GM03348 (cell line): ENCODE results near the gene ZNF282.

Experiments used
- DNase-seq: peaks from one replicate; pipeline ENCODE4 v3.0.0; 2012; ENCODE audit warnings: low spot score

The ZNF282 gene

DNA sequence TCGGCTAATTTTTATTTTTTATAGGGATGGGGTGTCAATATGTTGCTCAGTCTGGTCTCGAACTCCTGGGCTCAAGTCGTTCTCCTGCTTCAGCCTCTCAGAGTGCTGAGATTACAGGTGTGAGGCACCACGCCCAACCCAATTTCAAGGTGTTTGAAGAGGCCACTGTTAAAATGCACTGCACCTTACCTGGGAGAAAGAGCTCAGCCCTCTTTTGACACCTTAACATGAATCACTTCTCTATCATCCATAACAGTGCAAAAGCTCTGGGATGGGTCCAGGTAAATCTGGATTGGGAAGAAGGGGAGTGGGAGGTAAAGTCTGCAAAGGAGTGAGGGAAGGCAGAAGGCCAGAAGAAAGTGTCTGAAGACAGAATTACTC is 557 bp upstream of the ZNF282 start:
- DNase-seq, result no peak

DNA sequence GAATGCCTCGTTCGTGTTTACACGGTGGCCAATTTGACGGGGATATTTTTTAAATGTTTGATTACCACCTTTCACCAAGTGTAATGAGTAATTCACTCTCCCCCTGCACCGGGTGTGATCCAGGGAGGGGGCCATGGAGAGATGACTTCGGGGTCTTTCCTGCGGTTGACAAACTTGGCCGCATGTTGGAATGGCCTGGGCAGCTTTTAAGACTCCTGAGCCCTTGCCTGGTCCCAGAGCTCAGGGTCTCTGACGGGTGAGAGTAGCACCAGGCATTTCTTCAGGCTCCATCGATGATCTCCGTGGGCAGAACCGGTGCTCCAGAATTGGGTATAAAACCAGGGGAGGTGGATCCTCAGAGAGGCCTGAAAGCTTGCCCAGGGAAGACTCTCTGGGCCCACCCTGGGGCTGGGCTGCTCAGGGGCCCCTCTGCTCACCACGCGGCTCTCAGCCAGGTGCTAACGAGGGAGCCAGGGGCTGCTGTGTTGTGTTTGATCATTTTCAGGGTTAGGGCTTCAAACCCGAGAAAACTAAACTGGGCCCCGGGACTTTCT is 882 bp downstream of the ZNF282 start:
- peak; percentile 30 for DNase-seq

DNA sequence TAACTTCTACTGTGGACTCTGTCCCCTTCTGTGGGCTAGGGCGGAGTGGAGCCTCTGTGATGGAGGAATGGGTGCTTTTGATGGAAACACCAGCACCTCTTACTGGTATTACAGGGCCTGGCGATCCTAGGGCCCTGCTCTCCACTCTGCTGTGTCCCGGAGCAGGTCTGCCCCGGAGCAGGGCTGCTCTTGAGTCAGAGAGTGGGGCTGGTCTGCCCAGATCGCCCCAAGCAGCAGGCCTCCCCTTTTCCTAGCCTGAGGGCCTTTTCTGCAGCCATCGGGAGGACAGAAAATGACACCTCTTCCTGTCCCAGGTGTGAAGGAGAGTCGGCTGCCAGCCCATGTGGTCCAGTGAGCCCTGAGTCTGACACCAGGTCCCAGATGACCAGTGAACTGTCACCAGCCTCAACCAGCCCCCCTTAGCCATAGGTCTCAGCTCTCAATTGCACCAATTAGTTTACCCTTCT is 1.4 kb downstream of the ZNF282 start:
- peak; percentile 67 for DNase-seq

DNA sequence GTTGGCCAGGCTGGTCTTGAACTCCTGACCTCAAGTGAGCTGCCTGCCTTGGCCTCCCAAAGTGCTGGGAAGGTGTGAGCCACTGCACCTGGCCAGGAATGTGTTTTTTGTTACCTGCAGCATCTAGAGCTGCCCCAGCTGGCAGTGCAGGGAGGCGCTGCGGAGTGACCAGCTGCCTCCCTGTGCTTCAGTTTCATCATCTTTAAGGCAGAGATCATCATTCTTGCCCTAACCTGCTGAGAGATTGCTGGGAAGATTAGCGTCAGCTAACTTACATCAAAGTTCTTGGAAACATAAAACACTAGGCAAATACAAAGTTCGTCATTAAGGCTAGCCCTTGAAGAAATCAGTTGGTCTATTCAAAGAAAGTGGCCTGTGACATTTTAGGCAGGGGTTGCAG is 2.3 kb downstream of the ZNF282 start:
- DNase-seq, result no peak

DNA sequence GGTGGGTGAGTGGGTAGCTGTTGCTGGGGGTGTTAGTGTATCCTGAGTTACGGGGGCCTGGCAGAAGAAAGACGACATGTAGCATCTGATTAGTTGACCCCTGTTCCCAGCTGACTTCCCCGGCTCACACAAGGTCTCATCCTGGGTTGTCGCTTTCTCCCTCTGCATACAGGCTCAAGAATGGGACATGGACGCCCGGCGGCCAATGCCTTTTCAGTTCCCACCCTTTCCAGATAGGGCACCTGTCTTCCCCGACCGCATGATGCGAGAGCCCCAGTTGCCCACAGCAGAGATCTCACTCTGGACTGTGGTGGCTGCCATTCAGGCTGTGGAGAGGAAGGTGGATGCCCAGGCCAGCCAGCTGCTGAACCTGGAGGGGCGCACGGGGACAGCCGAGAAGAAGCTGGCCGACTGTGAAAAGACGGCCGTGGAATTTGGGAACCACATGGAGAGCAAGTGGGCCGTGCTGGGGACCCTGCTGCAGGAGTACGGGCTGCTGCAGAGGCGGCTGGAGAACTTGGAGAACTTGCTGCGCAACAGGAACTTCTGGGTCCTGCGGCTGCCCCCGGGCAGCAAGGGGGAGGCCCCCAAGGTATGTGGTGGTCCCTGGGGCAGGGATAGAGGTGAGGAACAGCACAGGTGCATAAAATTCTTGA is 2.9 kb downstream of the ZNF282 start:
- DNase-seq, result no peak

DNA sequence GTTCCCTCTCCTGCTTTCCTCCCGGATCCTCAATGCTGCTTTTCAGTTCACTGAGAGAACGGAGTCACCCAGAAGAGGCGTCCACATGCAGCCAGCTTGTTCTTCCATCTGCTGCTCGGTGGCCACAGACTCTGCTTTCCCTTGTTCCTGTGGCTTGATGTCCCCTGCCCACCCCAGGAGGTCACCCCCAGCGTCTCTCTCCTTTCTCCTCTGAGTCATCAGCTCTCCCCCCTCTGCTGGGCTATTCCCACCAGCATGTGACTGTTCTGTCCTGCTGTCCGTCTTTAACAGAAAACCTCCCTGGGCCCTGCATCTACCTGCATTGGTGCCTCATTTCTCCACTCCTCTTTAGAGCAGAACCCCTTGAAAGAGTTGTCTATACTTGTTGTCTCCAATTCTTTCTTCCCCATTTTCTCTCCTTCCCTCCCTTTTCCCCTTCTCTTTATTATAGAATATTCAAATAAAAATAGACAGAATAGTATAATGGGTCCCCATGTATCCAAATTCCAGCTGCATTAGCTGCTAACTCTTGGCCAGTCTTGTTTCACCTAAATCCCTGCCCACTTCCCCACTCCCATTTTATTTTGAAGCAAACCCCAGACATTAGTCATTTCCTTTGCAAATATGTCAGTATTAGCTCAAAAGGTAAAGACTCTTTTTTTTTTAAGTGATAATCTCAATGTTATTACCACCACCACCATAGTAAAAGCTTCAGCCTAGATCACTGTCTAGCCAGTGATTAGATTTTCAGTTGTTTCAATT is 4.1 kb downstream of the ZNF282 start:
- DNase-seq, result no peak

DNA sequence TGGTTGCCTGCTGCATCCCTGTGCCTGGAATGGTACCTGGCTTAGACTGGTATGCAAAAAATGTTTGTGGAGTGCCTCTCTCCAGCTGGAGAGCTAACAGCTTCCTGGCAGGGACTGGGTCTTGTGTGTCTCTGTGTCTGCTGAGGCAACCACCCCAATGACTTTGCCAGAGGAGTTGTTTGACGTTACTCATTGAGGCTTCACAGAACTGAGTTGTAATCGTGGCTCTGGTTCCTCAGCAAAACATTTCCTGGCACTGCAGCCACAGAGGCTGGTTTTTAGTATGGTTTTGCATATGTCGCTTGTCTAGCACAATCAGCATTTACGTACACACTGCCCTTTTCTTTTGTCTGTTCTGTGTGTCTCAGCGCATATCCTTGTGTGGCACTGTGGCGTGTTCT is 7.5 kb downstream of the ZNF282 start:
- peak; percentile 39 for DNase-seq

DNA sequence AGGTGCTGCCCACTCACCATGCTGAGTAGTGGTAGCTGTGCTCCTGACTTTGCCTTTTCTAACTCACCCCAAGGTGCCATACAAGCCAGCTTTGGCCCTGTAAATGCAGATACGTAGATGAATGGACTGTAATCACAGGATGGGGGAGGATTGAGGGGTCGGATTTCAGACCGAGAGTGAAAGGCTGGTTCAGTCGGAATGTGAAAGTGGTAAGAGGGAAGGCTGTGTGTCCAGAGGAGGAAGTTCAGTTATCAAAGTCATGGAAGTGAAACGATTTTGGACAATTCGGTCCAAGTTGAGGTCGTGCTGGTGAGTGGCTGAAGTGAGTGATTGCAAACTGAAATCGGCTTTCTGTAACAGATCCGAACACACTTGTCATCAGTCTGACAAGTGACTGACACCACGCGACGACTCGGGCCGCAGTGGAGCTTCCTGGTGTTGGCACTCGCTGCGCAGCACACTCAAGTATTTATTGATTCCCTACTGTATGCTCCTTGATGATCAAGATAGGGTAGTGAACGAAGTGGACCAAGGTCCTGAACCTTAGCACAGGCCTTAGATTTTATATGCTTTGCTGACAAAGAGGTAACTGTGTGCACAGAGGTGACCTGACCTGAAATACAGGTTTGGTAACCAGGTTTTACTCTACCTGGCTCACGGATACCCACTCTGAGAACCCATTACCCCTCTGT is 10.5 kb downstream of the ZNF282 start:
- no peak for DNase-seq

DNA sequence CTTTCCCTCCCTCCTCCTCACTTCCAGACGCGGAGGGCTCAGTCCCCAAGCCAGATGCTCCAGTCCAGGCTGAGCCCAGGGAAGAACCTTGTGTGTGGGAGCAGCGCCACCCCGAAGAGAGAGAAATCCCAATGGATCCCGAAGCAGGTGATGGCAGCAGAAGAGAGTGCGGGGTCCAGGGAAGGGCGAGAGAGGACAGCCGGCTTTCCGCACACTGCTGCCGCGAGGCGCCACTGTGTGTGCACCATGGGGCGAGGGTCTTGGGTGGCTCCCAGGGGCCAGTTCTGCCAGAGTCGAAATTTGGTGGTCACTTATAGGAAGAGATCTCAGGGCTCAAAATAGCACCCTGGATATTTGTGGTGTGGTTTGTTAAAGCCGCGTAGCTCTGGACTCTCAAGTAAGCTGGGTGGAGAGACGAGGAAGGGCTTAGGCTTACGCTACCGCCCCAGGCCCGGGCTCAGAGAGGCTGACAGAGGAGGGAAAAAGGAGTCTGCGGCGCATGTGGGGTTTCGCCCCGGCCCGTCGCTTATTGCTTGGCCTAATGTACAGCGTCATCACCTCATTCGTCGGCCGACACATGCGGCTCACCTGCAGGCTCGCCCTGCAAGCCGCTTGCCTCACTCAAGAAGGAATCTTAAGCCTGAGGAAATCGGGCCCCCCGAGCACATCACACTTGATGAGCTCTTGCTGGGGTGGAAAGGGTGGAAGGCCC is 12.1 kb downstream of the ZNF282 start:
- DNase-seq, result no peak

DNA sequence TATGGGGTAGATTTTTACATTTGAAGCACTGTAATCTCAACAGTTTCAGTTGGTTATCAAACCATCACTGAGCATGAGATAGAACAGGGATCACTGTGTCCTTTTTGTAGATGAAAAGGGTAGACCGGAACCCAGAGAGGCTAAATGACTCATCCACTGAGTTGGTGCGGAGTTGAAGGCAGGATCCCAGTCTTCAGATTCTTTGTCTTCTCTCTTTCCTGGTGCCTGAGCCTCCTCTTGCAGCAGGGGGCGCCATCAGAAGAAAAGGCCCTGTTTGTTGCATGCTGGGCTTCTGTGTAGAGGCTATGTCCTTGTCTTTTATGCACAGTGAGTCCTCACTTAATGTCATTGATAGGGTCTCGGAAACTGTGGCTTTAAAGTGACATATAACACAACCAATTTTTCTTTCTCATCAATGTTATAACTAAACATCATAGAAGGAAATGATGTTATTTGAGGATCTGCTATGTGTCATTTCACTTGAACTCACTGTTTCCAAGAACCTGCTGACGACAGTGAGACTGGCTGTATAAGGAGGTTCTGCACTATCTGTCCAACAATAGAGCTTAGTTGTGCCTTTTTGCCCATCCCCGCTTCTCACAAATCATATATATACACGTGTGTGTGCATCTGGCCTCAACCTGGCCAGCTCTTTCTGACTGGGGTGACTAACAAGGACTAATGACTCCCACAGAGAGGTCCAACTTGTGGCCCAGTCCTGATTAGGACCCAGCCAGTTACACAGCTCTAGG is 14.3 kb downstream of the ZNF282 start:
- peak; percentile 53 for DNase-seq

DNA sequence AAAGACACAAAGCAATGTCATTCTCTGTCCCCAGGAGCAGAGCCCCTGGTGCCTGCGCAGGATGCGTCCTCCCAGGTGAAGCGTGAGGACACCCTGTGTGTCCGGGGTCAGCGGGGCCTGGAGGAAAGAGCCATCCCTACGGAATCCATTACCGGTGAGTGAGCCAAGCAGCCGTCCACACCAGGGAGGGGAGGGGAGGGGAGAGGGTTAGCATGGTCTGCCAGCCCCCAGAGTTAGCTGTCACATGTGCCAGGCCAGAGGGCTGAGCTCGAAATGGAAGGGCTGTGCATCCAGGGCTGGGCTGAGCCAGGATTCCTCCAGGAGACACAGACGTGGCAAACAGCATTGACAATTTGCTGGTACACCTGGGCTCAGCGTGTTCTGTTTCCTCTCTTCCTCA is 15.2 kb downstream of the ZNF282 start:
- no peak for DNase-seq

DNA sequence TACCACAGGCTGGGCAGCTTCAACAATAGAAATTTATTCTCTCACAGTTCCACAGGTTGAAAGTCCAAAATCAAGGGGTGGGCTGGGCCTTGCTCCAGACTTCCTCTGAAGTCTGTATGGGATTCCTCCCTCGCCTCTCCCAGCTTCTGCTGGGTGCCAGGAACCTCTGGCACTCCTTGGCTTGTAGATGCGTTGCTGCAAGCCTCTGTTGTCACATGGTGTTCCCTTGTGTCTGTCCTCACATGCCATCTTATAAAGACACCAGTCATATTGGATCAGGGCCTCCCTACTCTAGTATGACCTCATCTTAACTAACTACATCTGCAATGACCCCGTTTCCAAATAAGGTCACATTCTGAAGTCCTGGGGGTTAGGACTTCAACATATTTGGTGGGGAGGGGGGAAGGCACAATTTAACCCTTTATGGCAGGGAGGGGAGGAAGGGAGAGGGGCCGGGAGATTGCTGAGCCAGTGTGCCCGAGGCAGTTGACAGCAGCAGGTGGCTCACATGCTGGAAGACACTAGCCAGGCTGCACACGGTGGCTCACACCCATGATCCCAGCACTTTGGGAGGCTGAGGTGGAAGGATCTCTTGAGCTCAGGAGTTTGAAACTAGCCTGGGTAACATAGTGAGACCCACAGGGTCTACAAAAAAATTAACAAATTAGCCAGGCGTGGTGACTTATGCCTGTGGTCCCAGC is 18.8 kb downstream of the ZNF282 start:
- no peak for DNase-seq

DNA sequence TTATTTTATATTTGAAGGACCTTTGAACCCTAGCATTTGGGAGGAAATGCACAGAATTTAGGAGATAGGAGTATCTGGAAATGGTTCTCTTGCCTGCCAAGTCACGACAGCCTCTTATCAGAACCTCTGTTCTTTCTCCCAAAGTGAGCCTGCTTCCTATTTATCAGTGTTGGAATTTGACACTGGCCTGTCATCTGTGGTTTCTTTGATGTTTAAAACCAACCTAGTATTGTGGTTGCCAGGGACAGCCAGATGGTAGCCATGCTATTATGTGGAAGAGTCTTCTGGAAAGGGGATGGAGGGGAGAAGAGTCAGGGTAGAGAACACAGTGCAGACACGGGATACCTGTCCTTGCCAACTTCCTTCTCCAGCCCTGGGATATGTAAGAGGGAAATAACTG is 21.1 kb downstream of the ZNF282 start:
- DNase-seq, result no peak

DNA sequence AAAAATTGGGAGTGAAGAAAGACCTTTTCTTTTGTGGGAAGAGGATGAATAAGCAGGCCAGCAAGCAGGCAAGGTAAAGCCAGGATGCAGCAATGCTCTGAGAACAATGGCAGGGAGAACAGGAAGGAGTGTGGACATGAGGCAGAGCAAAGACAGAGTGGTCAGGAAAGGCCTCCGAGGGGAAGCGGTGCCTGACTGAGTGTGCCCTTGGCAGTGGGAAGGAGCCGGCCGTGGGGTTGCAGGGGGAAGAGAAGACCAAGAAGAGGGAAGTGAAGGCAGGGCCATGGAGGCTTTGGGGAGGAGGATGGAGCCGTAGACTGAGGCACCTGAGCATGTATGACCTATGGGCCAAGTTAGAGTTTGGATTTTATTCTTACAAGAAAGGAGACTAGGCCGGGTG is 22.2 kb downstream of the ZNF282 start:
- no peak for DNase-seq

DNA sequence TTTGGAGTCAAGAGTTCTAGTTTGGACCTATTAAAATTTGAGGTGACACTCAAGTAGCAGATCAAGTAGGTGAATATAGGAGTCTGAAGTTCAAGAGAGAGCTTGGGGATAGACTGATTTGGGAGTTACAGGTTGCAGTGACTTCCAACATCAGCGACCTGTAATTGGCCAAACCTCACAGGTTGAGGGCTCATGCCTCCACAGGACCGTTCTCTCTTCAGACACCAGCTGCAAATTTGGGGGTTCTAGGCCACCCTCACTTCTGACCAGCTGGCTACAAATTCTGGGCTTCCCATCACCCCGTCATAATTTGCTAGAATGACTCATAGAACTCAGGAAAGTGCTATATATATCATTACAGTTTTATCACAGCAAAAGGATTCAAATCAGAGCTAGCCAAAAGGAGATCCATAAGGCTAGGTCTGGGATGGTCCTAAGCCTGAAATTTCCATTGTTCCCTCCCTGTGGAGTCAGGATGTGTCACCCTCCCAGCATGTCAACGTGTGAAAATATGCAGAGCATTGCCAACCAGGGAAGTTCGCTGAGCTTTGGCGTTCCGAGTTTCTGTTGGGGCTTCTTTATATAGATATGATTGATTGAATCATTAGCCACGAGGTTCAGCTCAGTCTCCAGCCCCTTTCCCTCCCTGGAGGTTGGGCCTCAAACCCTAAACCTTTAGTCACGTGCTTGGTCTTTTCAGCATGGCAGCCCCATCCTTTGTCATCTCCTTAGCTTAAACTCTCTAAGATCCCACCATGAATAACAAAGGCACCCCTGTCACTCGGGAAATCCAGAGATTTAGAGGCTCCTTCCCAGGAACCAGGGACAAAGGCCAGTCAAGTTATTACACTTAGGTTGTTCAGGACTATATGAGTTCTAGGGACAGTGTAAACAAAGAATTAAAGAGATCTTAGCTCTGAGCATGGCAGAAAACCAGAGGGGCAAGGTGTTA is 23.4 kb downstream of the ZNF282 start:
- DNase-seq, result no peak

DNA sequence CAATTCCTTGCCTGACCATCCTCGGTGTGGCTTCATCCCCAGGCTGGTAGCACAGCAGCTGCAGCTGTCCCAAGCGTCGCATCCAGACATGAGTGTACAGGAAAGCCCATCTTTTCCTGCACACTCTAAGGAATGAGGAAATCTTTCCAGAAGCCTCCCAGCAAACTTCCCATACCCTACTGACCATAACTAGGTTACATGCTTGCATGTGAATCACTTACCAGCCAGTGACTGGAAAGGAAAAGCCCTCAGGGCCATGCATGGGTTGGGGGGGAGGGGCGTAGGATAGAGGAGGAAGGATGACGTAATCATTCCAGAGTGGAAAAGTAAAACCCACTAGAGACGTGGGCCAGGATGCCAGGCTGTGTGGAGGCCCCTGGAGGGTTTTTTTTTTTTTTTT is 25.2 kb downstream of the ZNF282 start:
- peak; percentile 68 for DNase-seq

DNA sequence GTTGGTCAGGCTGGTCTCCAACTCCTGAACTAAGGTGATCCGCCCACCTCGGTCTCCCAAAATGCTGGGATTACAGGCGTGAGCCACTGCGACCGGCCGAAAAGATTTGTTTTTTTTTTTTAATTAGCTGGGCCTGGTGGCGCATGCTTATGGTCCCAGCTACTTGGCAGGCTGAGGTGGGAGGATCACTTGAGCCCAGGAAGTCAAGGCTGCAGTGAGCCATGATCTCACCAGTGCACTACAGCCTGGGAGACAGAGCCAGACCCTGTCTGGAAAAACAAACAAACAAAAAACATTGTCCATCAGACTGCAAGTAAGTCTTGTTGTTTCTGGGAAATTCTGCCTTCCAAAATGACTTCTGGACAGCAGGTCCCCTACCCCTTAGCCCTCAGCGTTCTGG is 27.8 kb downstream of the ZNF282 start:
- no peak for DNase-seq

DNA sequence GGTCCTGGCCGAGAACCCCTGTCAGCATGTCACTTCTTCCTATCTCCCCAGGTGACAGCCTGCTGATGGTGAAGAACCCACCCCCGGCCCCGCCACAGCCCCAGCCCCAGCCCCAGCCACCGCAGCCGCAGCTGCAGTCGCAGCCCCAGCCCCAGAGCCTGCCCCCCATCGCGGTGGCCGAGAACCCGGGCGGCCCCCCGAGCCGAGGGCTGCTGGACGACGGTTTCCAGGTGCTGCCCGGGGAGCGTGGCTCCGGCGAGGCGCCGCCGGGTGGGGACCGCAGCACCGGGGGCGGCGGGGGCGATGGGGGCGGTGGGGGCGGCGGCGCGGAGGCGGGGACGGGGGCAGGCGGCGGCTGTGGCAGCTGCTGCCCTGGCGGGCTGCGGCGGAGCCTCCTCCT is 28.4 kb downstream of the ZNF282 start:
- no peak for DNase-seq

DNA sequence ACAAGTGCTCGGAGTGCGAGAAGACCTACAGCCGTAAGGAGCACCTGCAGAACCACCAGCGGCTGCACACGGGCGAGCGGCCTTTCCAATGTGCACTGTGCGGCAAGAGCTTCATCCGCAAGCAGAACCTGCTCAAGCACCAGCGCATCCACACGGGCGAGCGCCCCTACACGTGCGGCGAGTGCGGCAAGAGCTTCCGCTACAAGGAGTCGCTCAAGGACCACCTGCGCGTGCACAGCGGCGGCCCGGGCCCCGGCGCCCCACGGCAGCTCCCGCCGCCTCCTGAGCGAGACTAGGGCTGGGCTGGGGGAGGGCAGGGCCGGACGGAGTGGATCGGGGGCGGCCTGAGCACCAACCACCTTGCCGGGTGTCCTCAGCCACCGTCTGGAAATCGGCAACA is 29.0 kb downstream of the ZNF282 start:
- DNase-seq, result no peak

DNA sequence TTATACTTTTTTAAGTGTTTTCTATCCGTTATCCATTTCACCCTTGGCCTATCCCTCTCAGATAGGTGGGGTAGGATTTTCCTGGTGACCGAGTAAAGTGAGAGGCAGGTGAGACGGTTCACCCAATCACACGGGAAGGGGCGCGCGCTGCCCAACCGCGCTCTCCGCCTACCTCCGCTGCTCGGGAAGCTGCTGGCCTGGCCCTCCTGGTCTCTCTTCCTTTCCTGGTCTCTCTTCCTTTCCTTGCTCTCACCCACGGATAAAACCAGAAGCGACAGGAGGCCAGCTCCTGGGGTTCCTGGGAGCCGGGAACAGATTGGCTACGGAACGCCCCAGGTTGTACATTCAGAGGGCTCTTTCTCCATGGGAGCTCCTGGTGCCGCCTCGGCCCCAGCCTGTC is 29.8 kb downstream of the ZNF282 start:
- no peak for DNase-seq
